K562 (cell line): ENCODE results near the gene HTR4. TPM values are rescaled to one million over a fixed set of nuclear protein-coding genes. Genes with fewer than 3 reads are reported as not detected.

Experiments
- E2F3 ChIP-seq: fragments of 250-450 bp; sonication (Bioruptor Pico); IDR thresholded peaks from 2 replicates; pipeline ENCODE4 v1.4.0; 2020; ENCODE audit warnings: mild to moderate bottlenecking
- E4F1 ChIP-seq: fragments of 250-450 bp; sonication (Bioruptor Pico); IDR thresholded peaks from 2 replicates; pipeline ENCODE4 v1.5.0; 2021; ENCODE audit warnings: mild to moderate bottlenecking, borderline replicate concordance
- FOXA3 ChIP-seq, 2 experiments: fragments of 450-650 bp in 1 of 2; sonication (generic) in 1 of 2; formaldehyde crosslinking; IDR thresholded peaks in 1 of 2; conservative IDR thresholded peaks in 1 of 2; 2 replicates each; pipeline versions ENCODE4 v1.4.0 to v1.8.0; 2020 to 2022; ENCODE audit warnings: mild to moderate bottlenecking in 2 of 2, missing genetic modification reagents in 1 of 2
- HEY1 ChIP-seq: fragments of 250-450 bp; sonication (Bioruptor Pico); IDR thresholded peaks from 2 replicates; pipeline ENCODE4 v1.5.0; 2020; ENCODE audit warnings: mild to moderate bottlenecking, moderate library complexity, borderline replicate concordance
- HNRNPUL1 ChIP-seq: fragments of 200-400 bp; formaldehyde crosslinking; IDR thresholded peaks from 2 replicates; pipeline ENCODE4 v1.6.1; 2017; ENCODE audit warnings: low read length
- ILK ChIP-seq: fragments of 450-650 bp; IDR thresholded peaks from 2 replicates; pipeline ENCODE4 v1.6.1; 2016; ENCODE audit warnings: missing genetic modification characterization, low read depth, mild to moderate bottlenecking, missing compliant biosample characterization, moderate library complexity, borderline replicate concordance
- KAT8 ChIP-seq: fragments of 450-650 bp; IDR thresholded peaks from 2 replicates; pipeline ENCODE4 v1.6.1; 2016; ENCODE audit warnings: low read depth, mild to moderate bottlenecking
- LARP7 ChIP-seq: fragments of 450-650 bp; IDR thresholded peaks from 2 replicates; pipeline ENCODE4 v1.6.1; 2016
- MEF2A ChIP-seq: IDR thresholded peaks from 2 replicates; pipeline ENCODE4 v1.6.1; 2011; ENCODE audit warnings: low read depth, mild to moderate bottlenecking, low read length, moderate library complexity; ENCODE audit not compliant: control insufficient read depth
- PCBP1 ChIP-seq: fragments of 200-400 bp; formaldehyde crosslinking; IDR thresholded peaks from 2 replicates; pipeline ENCODE4 v1.6.1; 2018; ENCODE audit warnings: mild to moderate bottlenecking, low read depth, low read length; ENCODE audit not compliant: poor library complexity, severe bottlenecking
- PRPF4 ChIP-seq: fragments of 200-400 bp; formaldehyde crosslinking; IDR thresholded peaks from one replicate; pipeline ENCODE4 v1.6.1; 2017; ENCODE audit warnings: low read length, low read depth, mild to moderate bottlenecking; ENCODE audit not compliant: insufficient read depth, poor library complexity, severe bottlenecking
- SAFB ChIP-seq: fragments of 200-400 bp; formaldehyde crosslinking; IDR thresholded peaks from 2 replicates; pipeline ENCODE4 v1.6.1; 2017; ENCODE audit warnings: low read depth, low read length, borderline replicate concordance
- UBTF ChIP-seq, 2 experiments: IDR thresholded peaks; 2 replicates each; pipeline ENCODE4 v1.6.1; 2012; ENCODE audit warnings: improper control_type of control experiment in 2 of 2, low read depth in 2 of 2, low read length in 2 of 2, borderline replicate concordance in 1 of 2
- ZBTB9 ChIP-seq: fragments of 450-650 bp; formaldehyde crosslinking; IDR thresholded peaks from 2 replicates; pipeline ENCODE4 v1.4.0; 2020; ENCODE audit warnings: mild to moderate bottlenecking, moderate library complexity
- ZFX ChIP-seq: sonication (generic); formaldehyde crosslinking; IDR thresholded peaks from 2 replicates; pipeline ENCODE4 v1.8.0; 2022; ENCODE audit warnings: mild to moderate bottlenecking, missing genetic modification reagents, moderate library complexity
- ZNF740 ChIP-seq, 3 experiments: fragments of 200-800 bp in 1 of 3; sonication (Bioruptor generic) in 1 of 3; sonication (generic) in 1 of 3; formaldehyde crosslinking in 1 of 3; IDR thresholded peaks; 2 replicates each; pipeline versions ENCODE4 v1.6.1 to v1.8.0; 2016 to 2022; ENCODE audit warnings: mild to moderate bottlenecking in 2 of 3, missing compliant biosample characterization in 2 of 3, missing genetic modification characterization in 2 of 3, missing genetic modification reagents in 1 of 3
- polyA plus RNA-seq, 8 experiments: library from polyadenylated mRNA; depleted of rRNA in 4 of 8; stranded (reverse) in 5 of 8; unstranded in 3 of 8; fragments of >200 nt; fragmentation: Nextera tagmentation in 2 of 8; fragmentation: Illumina TruSeq in 1 of 8; extraction: Ambion mirVana in 2 of 8; extraction: Trizol in 1 of 8; gene quantifications; 2 replicates each; pipeline versions ENCODE4 v1.2.1 to v1.2.3, GENCODE V29; 2011 to 2014; ENCODE audit warnings: inconsistent platforms in 1 of 8, missing spikeins in 1 of 8
- total RNA-seq, 7 experiments: library from RNA; depleted of rRNA in 6 of 7; stranded (reverse); fragments of >200 nt in 6 of 7; fragmentation: Illumina TruSeq in 2 of 7; extraction: Trizol in 2 of 7; gene quantifications; 2 replicates each; pipeline versions ENCODE4 v1.2.1 to v1.2.3, GENCODE V29; 2011 to 2021; ENCODE audit warnings: low replicate concordance in 1 of 7

The HTR4 gene
- total and polyA plus RNA-seq, 9 of the 15 experiments (the other 6 are each of a cell fraction or from before 2014, with no cell fraction given) = 0.13 TPM; not detected in 8

- TF ChIP-seq E4F1 (CRISPR knock-in tag) = no peak
- no peak for TF ChIP-seq PRPF4
- TF ChIP-seq E2F3 (CRISPR knock-in tag) = no peak
- TF ChIP-seq HEY1 (CRISPR knock-in tag) = no peak
- TF ChIP-seq MEF2A = peak; percentile 24; the same call in 1 of the 2 replicates
- TF ChIP-seq SAFB = no peak
- TF ChIP-seq FOXA3 (CRISPR knock-in tag; conservative IDR thresholded peaks at IDR 0.05 in 1 of 2, IDR thresholded peaks at IDR 0.05 in 1 of 2) = peak in 1 of 2 experiments; percentile 72; a peak in 2 of 4 replicates
- TF ChIP-seq KAT8 = no peak
- no peak for TF ChIP-seq ILK (tag)
- no peak; the same call in 1 of the 2 replicates for TF ChIP-seq ZFX (CRISPR knock-in tag)
- TF ChIP-seq ZNF740 (CRISPR knock-in tag; IDR thresholded peaks at IDR 0.05) = peak; percentile 86
- TF ChIP-seq ZNF740 (tag; IDR thresholded peaks at IDR 0.05) = peak in 1 of 2 experiments; percentile 59; a peak in 2 of 4 replicates
- TF ChIP-seq ZBTB9 = no peak
- no peak for TF ChIP-seq LARP7
- no peak for TF ChIP-seq HNRNPUL1
- no peak for TF ChIP-seq UBTF (IDR thresholded peaks at IDR 0.05; ENCODE audit: borderline replicate concordance in 1 of 2, low read depth in 2 of 2, low read length in 2 of 2)
- TF ChIP-seq PCBP1 = no peak
Measured at GRCh38 chr5:148682058-148683026, 28.0 kb upstream of the HTR4 start (continued).
